ENCODE results near the gene SPATA13. TPM values are rescaled to one million over a fixed set of nuclear protein-coding genes. Genes with fewer than 3 reads are reported as not detected.

Gene SPATA13
- total RNA-seq, 6 experiments from 2014 or later: 7.0 to 9.2 (median 8.4) TPM

GRCh38 chr13:24168392-24168750, 7.9 kb downstream of the SPATA13 start:
- Mint-ChIP-seq H3K9me3 (no peaks in the 10 kb centered on the region), H3K36me3 (ENCODE audit: low read depth) (peaks cover 21% of the 10 kb centered on the region), H3K27me3 (ENCODE audit: insufficient read depth) (no peaks in the 10 kb centered on the region; the same call in 1 of the 2 replicates), H3K27ac (no peak overlapping the region), H3K4me3 (no peak overlapping the region), H3K4me1 (ENCODE audit: low read depth) (peaks cover 52% of the 10 kb centered on the region)
- TF ChIP-seq CTCF (IDR thresholded peaks at IDR 0.05): no peak
- DNase-seq: no peak

GRCh38 chr13:24168979-24169378, 8.5 kb downstream of the SPATA13 start:
- Mint-ChIP-seq H3K27ac (no peak overlapping the region), H3K4me3 (no peak overlapping the region), H3K36me3 (ENCODE audit: low read depth) (peaks cover 21% of the 10 kb centered on the region), H3K9me3 (no peaks in the 10 kb centered on the region), H3K4me1 (ENCODE audit: low read depth) (peaks cover 46% of the 10 kb centered on the region), H3K27me3 (ENCODE audit: insufficient read depth) (no peaks in the 10 kb centered on the region; the same call in 1 of the 2 replicates)
- DNase-seq: no peak
- TF ChIP-seq CTCF (IDR thresholded peaks at IDR 0.05): no peak

GRCh38 chr13:24172071-24172470, 11.6 kb downstream of the SPATA13 start:
- H3K27ac Mint-ChIP-seq: no peak overlapping the region
- H3K4me3 Mint-ChIP-seq: no peak overlapping the region
- H3K36me3 Mint-ChIP-seq (ENCODE audit: low read depth): peaks cover 11% of the 10 kb centered on the region
- no peak for DNase-seq
- H3K27me3 Mint-ChIP-seq (ENCODE audit: insufficient read depth): no peaks in the 10 kb centered on the region; the same call in 1 of the 2 replicates
- TF ChIP-seq CTCF (IDR thresholded peaks at IDR 0.05): no peak
- no peaks in the 10 kb centered on the region for H3K9me3 Mint-ChIP-seq
- H3K4me1 Mint-ChIP-seq (ENCODE audit: low read depth): peaks cover 23% of the 10 kb centered on the region

GRCh38 chr13:24173795-24174194, 13.3 kb downstream of the SPATA13 start:
- Mint-ChIP-seq H3K27ac (no peak overlapping the region), H3K4me1 (ENCODE audit: low read depth) (peaks cover 13% of the 10 kb centered on the region), H3K36me3 (ENCODE audit: low read depth) (no peaks in the 10 kb centered on the region), H3K27me3 (ENCODE audit: insufficient read depth) (no peaks in the 10 kb centered on the region; the same call in 1 of the 2 replicates), H3K4me3 (no peak overlapping the region), H3K9me3 (no peaks in the 10 kb centered on the region)
- no peak for TF ChIP-seq CTCF (IDR thresholded peaks at IDR 0.05)
- no peak for DNase-seq

GRCh38 chr13:24175847-24176246, 15.3 kb downstream of the SPATA13 start:
- H3K9me3 Mint-ChIP-seq: no peaks in the 10 kb centered on the region
- no peaks in the 10 kb centered on the region; the same call in 1 of the 2 replicates for H3K27me3 Mint-ChIP-seq (ENCODE audit: insufficient read depth)
- H3K4me1 Mint-ChIP-seq (ENCODE audit: low read depth): peaks cover 30% of the 10 kb centered on the region
- no peaks in the 10 kb centered on the region for H3K36me3 Mint-ChIP-seq (ENCODE audit: low read depth)
- TF ChIP-seq CTCF (IDR thresholded peaks at IDR 0.05): no peak
- no peak overlapping the region for H3K27ac Mint-ChIP-seq
- no peak for DNase-seq
- no peak overlapping the region for H3K4me3 Mint-ChIP-seq
